ENCODE results near the gene GPR137.

DNA sequence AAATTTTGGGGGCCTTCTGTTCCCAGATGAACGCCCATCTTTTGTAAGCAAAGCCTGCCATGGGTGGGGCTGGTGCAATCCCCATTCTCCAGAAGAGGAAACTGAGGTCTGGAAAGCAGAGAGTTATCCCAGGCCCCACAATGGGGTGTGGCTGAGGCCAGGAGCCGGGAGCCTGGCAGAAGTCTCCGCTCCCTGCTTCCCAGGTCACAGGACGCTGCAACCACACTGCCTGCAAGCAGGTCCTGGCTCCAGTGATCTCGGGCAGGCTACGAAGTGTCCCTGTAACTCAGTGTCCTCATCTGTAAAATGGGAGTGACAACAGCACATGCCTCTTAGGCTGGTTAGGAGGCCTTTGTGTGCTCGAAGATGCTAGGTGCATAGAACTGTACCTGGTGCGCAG is 32.6 kb upstream of the GPR137 start:
- TF ChIP-seq, protein P1, sequence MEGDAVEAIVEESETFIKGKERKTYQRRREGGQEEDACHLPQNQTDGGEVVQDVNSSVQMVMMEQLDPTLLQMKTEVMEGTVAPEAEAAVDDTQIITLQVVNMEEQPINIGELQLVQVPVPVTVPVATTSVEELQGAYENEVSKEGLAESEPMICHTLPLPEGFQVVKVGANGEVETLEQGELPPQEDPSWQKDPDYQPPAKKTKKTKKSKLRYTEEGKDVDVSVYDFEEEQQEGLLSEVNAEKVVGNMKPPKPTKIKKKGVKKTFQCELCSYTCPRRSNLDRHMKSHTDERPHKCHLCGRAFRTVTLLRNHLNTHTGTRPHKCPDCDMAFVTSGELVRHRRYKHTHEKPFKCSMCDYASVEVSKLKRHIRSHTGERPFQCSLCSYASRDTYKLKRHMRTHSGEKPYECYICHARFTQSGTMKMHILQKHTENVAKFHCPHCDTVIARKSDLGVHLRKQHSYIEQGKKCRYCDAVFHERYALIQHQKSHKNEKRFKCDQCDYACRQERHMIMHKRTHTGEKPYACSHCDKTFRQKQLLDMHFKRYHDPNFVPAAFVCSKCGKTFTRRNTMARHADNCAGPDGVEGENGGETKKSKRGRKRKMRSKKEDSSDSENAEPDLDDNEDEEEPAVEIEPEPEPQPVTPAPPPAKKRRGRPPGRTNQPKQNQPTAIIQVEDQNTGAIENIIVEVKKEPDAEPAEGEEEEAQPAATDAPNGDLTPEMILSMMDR (IDR thresholded peaks at IDR 0.05): no peak
- TF ChIP-seq POLR2A (IDR thresholded peaks at IDR 0.05): no peak

All from right lobe of liver (tissue), 4 donors.